H1 (cell line): Measurements from ENCODE around the gene RESF1. TPM values are rescaled to one million over a fixed set of nuclear protein-coding genes. Genes with fewer than 3 reads are reported as not detected.

Experiments
- CTCF ChIA-PET: fragments of 300-600 bp; sonication (Branson Sonifier 250); formaldehyde crosslinking; loops from one replicate; lab custom pipeline; 2021; ENCODE audit not compliant: partially characterized antibody; lab: Charles Lee
- POLR2A ChIA-PET: fragments of 300-600 bp; sonication (Branson Sonifier 250); formaldehyde crosslinking; loops from one replicate; lab custom pipeline; 2021; ENCODE audit warnings: inconsistent platforms; ENCODE audit not compliant: partially characterized antibody; lab: Charles Lee
- DNase-seq, 2 experiments: peaks; one replicate each; pipeline versions ENCODE4 v3.0.0 to v3.0.0-alpha.2; 2010 to 2022; ENCODE audit warnings: low spot score in 2 of 2, low read depth in 1 of 2, mixed read lengths in 1 of 2
- FAIRE-seq: peaks from 2 replicates; lab custom pipeline; 2011; peaks lifted over from hg19 to GRCh38; lab: Jason Lieb, UNC
- H2AFZ ChIP-seq: 2 replicates; pipeline ENCODE4 v1.8.1; 2012; ENCODE audit warnings: low read length, inconsistent platforms
- H2AK5ac ChIP-seq: 2 replicates; pipeline ENCODE4 v1.6.1; 2013; ENCODE audit warnings: low read depth, low read length
- H2BK120ac ChIP-seq: replicated peaks from 2 replicates; pipeline ENCODE3; 2013; ENCODE audit warnings: low read depth, low read length, inconsistent platforms
- H2BK12ac ChIP-seq: 2 replicates; pipeline ENCODE4 v1.6.1; 2013; ENCODE audit warnings: low read depth, low read length
- H2BK15ac ChIP-seq: 2 replicates; pipeline ENCODE4 v1.6.1; 2013; ENCODE audit warnings: low read length
- H2BK20ac ChIP-seq: 2 replicates; pipeline ENCODE4 v1.6.1; 2013; ENCODE audit warnings: low read length
- H2BK5ac ChIP-seq: 2 replicates; pipeline ENCODE4 v1.6.1; 2013; ENCODE audit warnings: low read depth, low read length
- H3K14ac ChIP-seq: 2 replicates; pipeline ENCODE4 v1.6.1; 2013; ENCODE audit warnings: inconsistent platforms; ENCODE audit not compliant: insufficient read length
- H3K18ac ChIP-seq: 2 replicates; pipeline ENCODE4 v1.6.1; 2013; ENCODE audit warnings: low read length; ENCODE audit errors: extremely low read depth
- H3K23ac ChIP-seq: 2 replicates; pipeline ENCODE4 v1.6.1; 2013; ENCODE audit warnings: inconsistent platforms; ENCODE audit not compliant: insufficient read length
- H3K23me2 ChIP-seq: 2 replicates; pipeline ENCODE4 v1.6.1; 2013; ENCODE audit warnings: low read depth, low read length
- H3K27ac ChIP-seq: 2 replicates; pipeline ENCODE4 v1.6.1; 2011; ENCODE audit warnings: low read depth, low read length, inconsistent platforms
- H3K27me3 ChIP-seq, 4 experiments: replicated peaks in 1 of 4; 1 replicate in 1 of 4; 2 replicates in 3 of 4; pipeline versions ENCODE4 v1.6.1 to v1.8.1; 2011 to 2013; ENCODE audit warnings: low read length in 3 of 4, mild to moderate bottlenecking in 3 of 4, inconsistent platforms in 2 of 4, mixed read lengths in 2 of 4, moderate library complexity in 1 of 4; ENCODE audit not compliant: control insufficient read depth in 3 of 4, insufficient read depth in 3 of 4; ENCODE audit errors: extremely low read depth in 1 of 4
- H3K36me3 ChIP-seq, 4 experiments: 2 replicates each; pipeline versions ENCODE4 v1.6.1 to v1.8.1; 2011 to 2013; ENCODE audit warnings: mild to moderate bottlenecking in 4 of 4, low read length in 3 of 4, moderate library complexity in 2 of 4, control low read depth in 1 of 4, inconsistent platforms in 1 of 4; ENCODE audit not compliant: insufficient read depth in 4 of 4, control insufficient read depth in 2 of 4
- H3K4ac ChIP-seq: replicated peaks from 2 replicates; pipeline ENCODE3; 2013; ENCODE audit warnings: low read length, low read depth, mixed read lengths, inconsistent platforms; ENCODE audit not compliant: insufficient read length
- H3K4me1 ChIP-seq, 4 experiments: replicated peaks in 1 of 4; 1 replicate in 1 of 4; 2 replicates in 3 of 4; pipeline versions ENCODE4 v1.6.1 to v1.8.1; 2011 to 2013; ENCODE audit warnings: low read length in 3 of 4, inconsistent platforms in 2 of 4, mixed read lengths in 1 of 4; ENCODE audit not compliant: insufficient read depth in 4 of 4, control insufficient read depth in 3 of 4
- H3K4me2 ChIP-seq, 2 experiments: 2 replicates each; pipeline versions ENCODE4 v1.6.1 to v1.8.1; 2011 to 2013; ENCODE audit warnings: low read depth in 2 of 2, low read length in 2 of 2, control low read depth in 1 of 2, inconsistent platforms in 1 of 2, mild to moderate bottlenecking in 1 of 2; ENCODE audit not compliant: insufficient read depth in 1 of 2
- H3K4me3 ChIP-seq, 4 experiments: fragments of 200-600, 300-600 bp in 1 of 4; sonication (generic), shearing (Covaris generic), sonication (Bioruptor Twin) in 1 of 4; 2 replicates each; pipeline versions ENCODE4 v1.5.1 to v1.8.1; 2011 to 2016; ENCODE audit warnings: low read length in 4 of 4, low read depth in 3 of 4, control low read depth in 2 of 4, inconsistent platforms in 2 of 4, mild to moderate bottlenecking in 2 of 4, mixed read lengths in 1 of 4, moderate library complexity in 1 of 4; ENCODE audit not compliant: insufficient read depth in 2 of 4; ENCODE audit errors: extremely low read depth in 1 of 4
- H3K56ac ChIP-seq: replicated peaks from 2 replicates; pipeline ENCODE3; 2013; ENCODE audit warnings: low read depth, mild to moderate bottlenecking, mixed read lengths, low read length, inconsistent platforms; ENCODE audit not compliant: insufficient read length
- H3K79me1 ChIP-seq: 2 replicates; pipeline ENCODE4 v1.6.1; 2013; ENCODE audit warnings: low read depth, low read length, control low read depth
- H3K79me2 ChIP-seq, 2 experiments: 2 replicates each; pipeline versions ENCODE4 v1.6.1 to v1.8.1; 2012 to 2013; ENCODE audit warnings: low read length in 2 of 2, mild to moderate bottlenecking in 2 of 2, inconsistent platforms in 1 of 2; ENCODE audit not compliant: insufficient read depth in 2 of 2, control insufficient read depth in 1 of 2
- H3K9ac ChIP-seq, 4 experiments: replicated peaks in 1 of 4; 1 replicate in 1 of 4; 2 replicates in 3 of 4; pipeline versions ENCODE4 v1.6.1 to v1.8.1; 2011 to 2013; ENCODE audit warnings: low read depth in 3 of 4, low read length in 3 of 4, control low read depth in 2 of 4, mild to moderate bottlenecking in 2 of 4, moderate library complexity in 2 of 4, inconsistent platforms in 1 of 4; ENCODE audit errors: extremely low read depth in 1 of 4
- H3K9me3 ChIP-seq, 2 experiments: 2 replicates each; pipeline versions ENCODE4 v1.6.1 to v1.8.1; 2012 to 2013; ENCODE audit warnings: mild to moderate bottlenecking in 2 of 2, moderate library complexity in 2 of 2, control low read depth in 1 of 2, inconsistent platforms in 1 of 2, low read depth in 1 of 2, low read length in 1 of 2, mixed read lengths in 1 of 2; ENCODE audit not compliant: insufficient read depth in 2 of 2
- H4K20me1 ChIP-seq, 2 experiments: replicated peaks in 1 of 2; 2 replicates each; pipeline versions ENCODE3 to v1.8.1; 2011 to 2013; ENCODE audit warnings: inconsistent platforms in 2 of 2, low read length in 2 of 2, mild to moderate bottlenecking in 1 of 2; ENCODE audit not compliant: insufficient read depth in 2 of 2, control insufficient read depth in 1 of 2
- H4K5ac ChIP-seq: 2 replicates; pipeline ENCODE4 v1.6.1; 2013; ENCODE audit warnings: low read length, low read depth, mixed read lengths, inconsistent platforms; ENCODE audit not compliant: insufficient read length
- H4K8ac ChIP-seq: 2 replicates; pipeline ENCODE4 v1.8.0; 2013; ENCODE audit warnings: mild to moderate bottlenecking, moderate library complexity, low read length, inconsistent platforms; ENCODE audit not compliant: insufficient read depth; ENCODE audit errors: extremely low read depth
- H4K91ac ChIP-seq: replicated peaks from 2 replicates; pipeline ENCODE3; 2013; ENCODE audit warnings: low read length, mixed read lengths, inconsistent platforms; ENCODE audit not compliant: insufficient read length
- CBX8 ChIP-seq: fragments of 300-800, 300-1000 bp; sonication (generic); IDR thresholded peaks from 2 replicates; pipeline ENCODE4 v1.7.1; 2016; ENCODE audit warnings: low read depth, low read length, borderline replicate concordance
- CEBPB ChIP-seq: IDR thresholded peaks from 2 replicates; pipeline ENCODE4 v1.6.1; 2012; ENCODE audit warnings: low read depth, low read length
- GABPA ChIP-seq: IDR thresholded peaks from 2 replicates; pipeline ENCODE4 v1.6.1; 2011; ENCODE audit warnings: mild to moderate bottlenecking, low read length, moderate library complexity, borderline replicate concordance; ENCODE audit not compliant: insufficient read depth
- RAD21 ChIP-seq, 2 experiments: IDR thresholded peaks in 1 of 2; conservative IDR thresholded peaks in 1 of 2; 2 replicates each; pipeline ENCODE4 v1.6.1; 2011; ENCODE audit warnings: low read depth in 2 of 2, low read length in 2 of 2, improper control_type of control experiment in 1 of 2, inconsistent platforms in 1 of 2, mild to moderate bottlenecking in 1 of 2, moderate library complexity in 1 of 2
- SP1 ChIP-seq: IDR thresholded peaks from 2 replicates; pipeline ENCODE4 v1.6.1; 2011; ENCODE audit warnings: low read depth, low read length
- SP2 ChIP-seq: IDR thresholded peaks from 2 replicates; pipeline ENCODE4 v1.6.1; 2012; ENCODE audit warnings: mild to moderate bottlenecking, low read length, inconsistent platforms
- WGBS, 2 experiments: shearing (Covaris generic) in 1 of 2; methylation state at CpG; one replicate each; pipeline versions ENCODE4 v1.1.6 to v1.1.7; 2013 to 2015; ENCODE audit warnings: low lambda C conversion rate in 2 of 2, mixed read lengths in 2 of 2, inconsistent platforms in 1 of 2, low coverage in 1 of 2, missing lambda C conversion rate in 1 of 2; ENCODE audit not compliant: insufficient replicate concordance in 2 of 2, insufficient coverage in 1 of 2, insufficient read length in 1 of 2; ENCODE audit errors: extremely low coverage in 1 of 2, missing lambda C conversion rate in 1 of 2; 5-methylcytosine and 5-hydroxymethylcytosine counted together
- polyA plus RNA-seq, 7 experiments: library from polyadenylated mRNA; depleted of rRNA in 3 of 7; stranded (reverse) in 5 of 7; unstranded in 2 of 7; fragments of >200 nt in 5 of 7; fragments of 200-250 nt in 2 of 7; gene quantifications; 1 replicate in 5 of 7; 2 replicates in 1 of 7; 4 replicates in 1 of 7; pipeline versions ENCODE4 v1.2.1 to v1.2.3, GENCODE V29; 2011 to 2013; ENCODE audit warnings: missing spikeins in 2 of 7, mixed read lengths in 2 of 7
- total RNA-seq: library from RNA; stranded (reverse); fragmentation: NEBNext Ultra II Directional; extraction: Animal tissue kit (Norgen Biotek cat#: 25700); gene quantifications from 2 replicates; pipeline ENCODE4 v1.2.1, GENCODE V29; 2021
- TF ChIP-seq, protein P1 (sequence below), 3 experiments: IDR thresholded peaks; 1 replicate in 2 of 3; 2 replicates in 1 of 3; pipeline versions ENCODE4 v1.5.1 to v1.6.1; 2011; ENCODE audit warnings: low read length in 3 of 3, mild to moderate bottlenecking in 3 of 3, inconsistent platforms in 2 of 3, low read depth in 1 of 3, moderate library complexity in 1 of 3; ENCODE audit not compliant: insufficient read depth in 1 of 3; ENCODE audit errors: control extremely low read depth in 1 of 3
- TF ChIP-seq, protein P2 (sequence below): IDR thresholded peaks from 2 replicates; pipeline ENCODE4 v1.6.1; 2011; ENCODE audit warnings: low read depth, mild to moderate bottlenecking, low read length; ENCODE audit not compliant: insufficient read depth
- TF ChIP-seq, protein P3 (sequence below): IDR thresholded peaks from 2 replicates; pipeline ENCODE4 v1.6.1; 2012; ENCODE audit warnings: inconsistent platforms

Gene RESF1
- total and polyA plus RNA-seq, 2 of the 8 experiments (the other 6 are each of a cell fraction or from before 2014, with no cell fraction given), result 64.3 to 128 TPM

DNA sequence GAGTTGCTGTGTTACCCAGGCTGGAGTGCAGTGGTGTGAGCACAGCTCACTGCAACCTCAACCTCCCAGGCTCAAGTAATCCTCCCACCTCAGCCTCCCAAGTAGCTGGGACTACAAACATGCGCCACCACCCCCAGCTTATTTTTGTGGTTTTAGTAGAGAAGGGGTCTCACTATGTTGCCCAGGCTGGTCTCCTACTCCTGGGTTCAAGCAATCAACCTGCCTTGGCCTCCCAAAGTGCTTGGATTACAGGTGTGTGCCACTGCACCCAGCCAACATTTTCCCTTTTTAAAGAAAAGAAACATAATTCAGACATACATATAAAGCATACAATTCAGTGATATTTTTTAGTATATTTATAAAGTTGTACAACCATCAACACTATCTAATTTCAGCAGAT is 44.4 kb downstream of the RESF1 start:
- H4K20me1 ChIP-seq, result no peaks in the 10 kb centered on the region
- H3K14ac ChIP-seq, result no peak overlapping the region
- H3K4me1 ChIP-seq, result no peaks in the 10 kb centered on the region
- no peaks in the 10 kb centered on the region for H3K79me1 ChIP-seq
- DNase-seq (no peak), FAIRE-seq (no peak)
- no peak overlapping the region for H3K4me2 ChIP-seq
- H3K27ac ChIP-seq, result no peak overlapping the region
- H4K5ac ChIP-seq, result no peak overlapping the region
- no peak overlapping the region for H3K18ac ChIP-seq
- H3K23ac ChIP-seq, result no peak overlapping the region
- H2AK5ac ChIP-seq, result no peak overlapping the region
- H3K9ac ChIP-seq, result no peak overlapping the region
- peaks cover 0 to 16% (median 6%) of the 10 kb centered on the region in 4 experiments; a peak in 4 of 8 replicates for H3K36me3 ChIP-seq
- no peaks in the 10 kb centered on the region for H3K27me3 ChIP-seq
- 87% methylated on average over 1 of the region's 1 CpG; no CpG with 5 or more reads in 1 of the 2 experiments for WGBS, 2 experiments
- no peak overlapping the region for H2BK15ac ChIP-seq
- no peaks in the 10 kb centered on the region for H3K9me3 ChIP-seq
- H3K79me2 ChIP-seq, result no peaks in the 10 kb centered on the region
- no peak for TF ChIP-seq RAD21 (IDR thresholded peaks at IDR 0.05 in 1 of 2, conservative IDR thresholded peaks at IDR 0.05 in 1 of 2; ENCODE audit: low read depth in 2 of 2, low read length in 2 of 2)
- TF ChIP-seq, protein P1, sequence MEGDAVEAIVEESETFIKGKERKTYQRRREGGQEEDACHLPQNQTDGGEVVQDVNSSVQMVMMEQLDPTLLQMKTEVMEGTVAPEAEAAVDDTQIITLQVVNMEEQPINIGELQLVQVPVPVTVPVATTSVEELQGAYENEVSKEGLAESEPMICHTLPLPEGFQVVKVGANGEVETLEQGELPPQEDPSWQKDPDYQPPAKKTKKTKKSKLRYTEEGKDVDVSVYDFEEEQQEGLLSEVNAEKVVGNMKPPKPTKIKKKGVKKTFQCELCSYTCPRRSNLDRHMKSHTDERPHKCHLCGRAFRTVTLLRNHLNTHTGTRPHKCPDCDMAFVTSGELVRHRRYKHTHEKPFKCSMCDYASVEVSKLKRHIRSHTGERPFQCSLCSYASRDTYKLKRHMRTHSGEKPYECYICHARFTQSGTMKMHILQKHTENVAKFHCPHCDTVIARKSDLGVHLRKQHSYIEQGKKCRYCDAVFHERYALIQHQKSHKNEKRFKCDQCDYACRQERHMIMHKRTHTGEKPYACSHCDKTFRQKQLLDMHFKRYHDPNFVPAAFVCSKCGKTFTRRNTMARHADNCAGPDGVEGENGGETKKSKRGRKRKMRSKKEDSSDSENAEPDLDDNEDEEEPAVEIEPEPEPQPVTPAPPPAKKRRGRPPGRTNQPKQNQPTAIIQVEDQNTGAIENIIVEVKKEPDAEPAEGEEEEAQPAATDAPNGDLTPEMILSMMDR (IDR thresholded peaks at IDR 0.05; ENCODE audit: control extremely low read depth in 1 of 3, insufficient read depth in 1 of 3, low read depth in 1 of 3, low read length in 3 of 3), result no peak
- no peak for TF ChIP-seq SP1
- TF ChIP-seq SP2, result no peak
- TF ChIP-seq CBX8, result no peak
- TF ChIP-seq, protein P2, sequence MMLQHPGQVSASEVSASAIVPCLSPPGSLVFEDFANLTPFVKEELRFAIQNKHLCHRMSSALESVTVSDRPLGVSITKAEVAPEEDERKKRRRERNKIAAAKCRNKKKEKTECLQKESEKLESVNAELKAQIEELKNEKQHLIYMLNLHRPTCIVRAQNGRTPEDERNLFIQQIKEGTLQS, result no peak
- TF ChIP-seq GABPA, result no peak
- TF ChIP-seq, protein P3, sequence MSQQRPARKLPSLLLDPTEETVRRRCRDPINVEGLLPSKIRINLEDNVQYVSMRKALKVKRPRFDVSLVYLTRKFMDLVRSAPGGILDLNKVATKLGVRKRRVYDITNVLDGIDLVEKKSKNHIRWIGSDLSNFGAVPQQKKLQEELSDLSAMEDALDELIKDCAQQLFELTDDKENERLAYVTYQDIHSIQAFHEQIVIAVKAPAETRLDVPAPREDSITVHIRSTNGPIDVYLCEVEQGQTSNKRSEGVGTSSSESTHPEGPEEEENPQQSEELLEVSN, result no peak
- no peak for TF ChIP-seq CEBPB
- POLR2A ChIA-PET, result interaction anchor here (1.2 to 4.7 kb wide), 8 partner anchors 7 to 117 kb away, joined by 3 to 17 read pairs (median 4); no protein-coding TSS in a partner anchor
- CTCF ChIA-PET, result interaction anchor here (1.9 to 2.1 kb wide), 2 partner anchors 11 to 14 kb away, joined by 9 to 11 read pairs; no protein-coding TSS in a partner anchor
- H2BK12ac ChIP-seq, result no peak overlapping the region
- H2BK120ac ChIP-seq, result no peak overlapping the region
- H3K4ac ChIP-seq, result no peak overlapping the region
- no peak overlapping the region for H4K8ac ChIP-seq
- H2BK20ac ChIP-seq, result no peak overlapping the region
- H3K23me2 ChIP-seq, result no peaks in the 10 kb centered on the region
- no peak overlapping the region for H3K4me3 ChIP-seq
- no peak overlapping the region for H3K56ac ChIP-seq
- no peak overlapping the region for H2AFZ ChIP-seq
- no peak overlapping the region for H2BK5ac ChIP-seq
- no peak overlapping the region for H4K91ac ChIP-seq
